Dermis microvascular lymphatic vessel endothelial cell (primary cell): Measurements from ENCODE around the gene SCNN1A. TPM values are rescaled to one million over a fixed set of nuclear protein-coding genes. Genes with fewer than 3 reads are reported as not detected.

Experiments used
- DNase-seq, 2 donors: peaks; one replicate each; pipeline versions ENCODE4 v3.0.0 to v3.0.0-alpha.2; 2010; ENCODE audit warnings: low read depth in 2 of 2
- total RNA-seq: library from RNA; depleted of rRNA; stranded (reverse); fragments of >200 nt; gene quantifications from 2 replicates; pipeline ENCODE4 v1.2.1, GENCODE V29; 2014

SCNN1A gene
- total RNA-seq, 1 donor from 2014 or later = under 0.01 TPM

- DNase-seq = peak in 1 of 2 donors; percentile 26
Measured at GRCh38 chr12:6321905-6322304, 53.5 kb downstream of the SCNN1A start.

- no peak for DNase-seq
Measured at GRCh38 chr12:6319446-6319845, 55.9 kb downstream of the SCNN1A start.

- no peak for DNase-seq
Measured at GRCh38 chr12:6318440-6318879, 56.9 kb downstream of the SCNN1A start.

- no peak for DNase-seq
Measured at GRCh38 chr12:6317693-6318439, 57.5 kb downstream of the SCNN1A start.

GRCh38 chr12:6316921-6317692 lies 58.3 kb downstream of the SCNN1A start:
- DNase-seq = no peak

GRCh38 chr12:6315704-6316597 lies 59.4 kb downstream of the SCNN1A start:
- DNase-seq = no peak

GRCh38 chr12:6315184-6315583 lies 60.2 kb downstream of the SCNN1A start:
- DNase-seq = no peak

- no peak for DNase-seq
Measured at GRCh38 chr12:6314776-6315175, 60.6 kb downstream of the SCNN1A start.

GRCh38 chr12:6313326-6313940 lies 61.9 kb downstream of the SCNN1A start:
- DNase-seq = no peak

GRCh38 chr12:6312529-6313325 lies 62.6 kb downstream of the SCNN1A start:
- no peak for DNase-seq

- DNase-seq = no peak
Measured at GRCh38 chr12:6311822-6312528, 63.4 kb downstream of the SCNN1A start.

GRCh38 chr12:6310771-6311610 lies 64.4 kb downstream of the SCNN1A start:
- no peak for DNase-seq

GRCh38 chr12:6307529-6307928 lies 67.8 kb downstream of the SCNN1A start:
- no peak for DNase-seq

- DNase-seq = no peak
Measured at GRCh38 chr12:6306599-6307220, 68.7 kb downstream of the SCNN1A start.

GRCh38 chr12:6306151-6306550 lies 69.2 kb downstream of the SCNN1A start:
- no peak for DNase-seq

- DNase-seq = no peak
Measured at GRCh38 chr12:6303071-6303470, 72.3 kb downstream of the SCNN1A start.

GRCh38 chr12:6302621-6303020 lies 72.7 kb downstream of the SCNN1A start:
- DNase-seq = no peak

GRCh38 chr12:6301721-6302120 lies 73.6 kb downstream of the SCNN1A start:
- no peak for DNase-seq

- no peak for DNase-seq
Measured at GRCh38 chr12:6297170-6297569, 78.2 kb downstream of the SCNN1A start.
